Fibroblast of gingiva (primary cell): ENCODE data around the gene GAB2.
"Not testable (repeated sequence)": the region's sequence is repeated elsewhere in the genome, so short reads cannot be mapped to it uniquely, and the experiment has no call there.

Experiments
- DNase-seq: peaks from one replicate; pipeline ENCODE4 v3.0.0-alpha.2; 2011; ENCODE audit warnings: low read depth

Gene GAB2

DNA sequence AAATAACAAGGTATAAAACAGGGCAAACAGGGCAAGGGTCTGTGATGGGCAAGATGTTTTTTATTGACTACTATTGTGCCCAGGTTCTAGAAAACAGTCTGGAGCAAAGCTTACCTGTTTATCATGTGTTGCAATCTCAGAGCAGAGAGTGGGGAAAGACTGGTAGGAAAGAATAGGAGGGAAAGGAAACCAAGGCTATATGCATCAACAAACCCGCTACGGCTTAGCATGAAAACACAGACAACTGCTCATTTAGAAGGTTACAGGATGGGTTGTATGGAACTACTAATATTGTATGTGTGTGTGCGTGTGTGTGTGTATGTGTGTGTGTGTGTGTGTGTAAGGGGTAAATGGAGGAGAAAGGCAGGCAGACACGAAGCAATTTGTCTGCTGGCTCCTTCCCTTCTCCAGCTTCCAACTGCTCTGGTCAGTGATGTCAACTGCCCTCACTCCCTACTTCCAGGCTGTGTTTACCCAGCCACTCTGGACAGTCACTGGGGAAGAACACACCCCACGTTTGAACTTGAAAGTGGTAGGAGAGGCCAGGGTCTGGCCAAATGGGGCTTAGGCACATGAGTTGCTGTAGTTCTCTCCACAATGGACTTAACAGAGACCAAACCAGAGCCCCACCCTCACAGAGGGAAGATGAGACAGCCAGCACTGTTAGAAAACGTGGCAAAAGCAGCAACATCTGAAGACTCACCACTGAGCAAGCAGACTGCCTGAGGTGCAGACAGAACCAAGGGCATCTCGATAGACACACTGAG lies 47.0 kb downstream of the GAB2 start:
- DNase-seq = no peak

DNA sequence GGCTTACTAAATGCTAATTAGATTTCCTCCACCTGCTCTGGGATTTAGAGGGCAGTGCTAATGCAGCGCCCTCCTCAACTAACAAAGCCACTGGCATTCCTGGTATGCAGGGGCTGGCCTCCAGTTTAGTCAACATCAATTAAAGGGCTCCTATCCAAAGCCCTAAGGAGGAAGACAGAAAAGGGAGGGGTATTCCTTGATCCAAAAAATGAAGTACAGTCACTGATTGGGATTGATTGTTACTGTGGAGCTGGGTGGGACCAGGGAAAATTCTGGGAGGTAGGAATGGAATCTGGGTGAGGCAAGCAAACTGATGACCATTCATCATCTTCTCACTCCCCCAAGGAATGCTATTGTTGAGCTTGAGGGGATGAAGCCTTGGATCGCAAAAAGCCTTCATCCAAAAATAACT lies 52.2 kb downstream of the GAB2 start:
- DNase-seq = no peak

DNA sequence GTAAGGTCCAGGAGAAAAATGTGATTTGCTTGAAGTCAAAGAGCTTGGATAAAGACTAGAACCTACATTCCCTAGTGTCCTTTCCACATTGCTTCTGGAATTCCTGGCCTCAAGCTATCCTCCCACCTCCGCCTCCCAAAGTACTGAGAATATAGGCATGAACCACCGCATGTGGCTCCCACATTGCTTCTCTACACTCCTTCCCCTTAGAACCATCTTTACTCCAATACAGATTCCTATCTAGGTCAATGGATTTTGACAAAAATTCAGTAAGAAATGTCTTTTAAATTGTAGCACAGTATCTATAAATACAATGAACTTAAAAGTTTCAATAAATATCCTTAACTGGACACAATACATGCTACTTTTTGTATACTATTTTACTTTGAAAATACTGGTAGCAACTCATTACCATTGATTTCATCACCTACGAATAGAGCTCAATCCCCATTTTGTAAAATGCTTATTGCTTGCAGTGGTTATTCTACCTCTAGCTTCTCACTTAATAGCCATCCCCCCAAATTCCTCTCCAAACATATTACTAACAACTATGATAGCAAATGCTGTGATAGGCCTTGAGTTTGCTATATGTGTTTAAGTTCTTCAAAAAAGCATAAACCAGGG lies 53.4 kb downstream of the GAB2 start:
- no peak for DNase-seq

DNA sequence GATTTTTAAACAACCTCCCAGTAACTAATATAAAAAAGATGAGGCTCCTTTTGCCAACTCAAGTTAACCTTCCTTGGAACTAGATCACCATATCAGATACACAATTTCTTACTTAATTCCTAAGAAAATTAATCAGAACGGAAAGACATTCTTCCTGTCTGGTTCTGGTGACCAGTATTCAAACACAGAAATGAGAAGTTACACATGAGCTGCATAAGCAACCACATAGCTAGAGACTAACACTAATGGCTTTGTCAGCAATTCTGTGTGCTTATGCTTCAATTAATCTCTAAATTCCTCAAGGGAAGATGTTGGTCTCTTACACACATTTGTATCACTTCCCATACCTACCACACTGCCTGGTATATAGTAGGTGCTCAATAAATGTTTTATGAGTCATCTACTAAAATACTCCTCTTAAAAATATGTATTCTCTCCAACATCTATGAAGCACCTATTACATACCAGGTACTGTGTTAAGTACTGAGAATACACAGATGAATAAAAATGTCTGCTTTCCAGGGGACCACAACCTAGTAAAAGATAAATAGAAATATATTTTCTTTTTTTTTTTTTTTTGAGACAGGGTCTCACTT lies 54.5 kb downstream of the GAB2 start:
- DNase-seq = no peak

DNA sequence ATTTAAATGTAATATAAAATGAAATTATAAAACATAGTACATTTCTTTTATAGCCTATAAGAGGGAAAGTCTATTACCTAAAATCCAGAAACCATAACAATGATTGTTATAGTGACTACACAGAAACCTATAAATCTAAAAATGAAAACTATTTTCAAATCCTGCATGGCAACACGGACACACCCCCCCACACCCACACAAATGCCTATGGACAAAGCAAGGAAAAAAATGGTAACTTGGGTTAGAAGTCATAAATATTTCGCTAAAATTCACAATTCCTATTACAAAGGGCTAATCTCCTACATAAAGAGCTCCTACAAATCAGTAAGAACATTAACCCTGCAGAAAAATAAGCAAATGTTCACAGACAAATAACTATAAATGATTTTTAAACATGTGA lies 56.4 kb downstream of the GAB2 start:
- no peak for DNase-seq

DNA sequence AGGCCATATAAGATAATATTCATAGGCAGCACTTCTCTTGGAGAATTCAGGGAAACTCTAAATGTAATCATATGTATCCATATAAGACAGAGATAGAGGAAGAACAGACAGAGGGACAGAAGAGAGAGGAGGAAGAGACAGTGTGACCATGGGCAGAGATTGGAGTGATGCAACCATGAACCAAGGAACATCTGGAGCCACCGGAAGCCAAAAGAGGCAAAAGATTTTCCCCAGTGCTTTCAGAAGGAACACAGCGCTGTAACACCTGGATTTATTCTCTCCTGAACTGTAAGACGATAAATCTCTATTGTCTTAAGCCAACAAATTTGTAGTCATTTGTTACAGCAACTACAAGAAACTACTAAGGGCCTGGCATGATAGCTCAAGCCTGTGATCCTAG lies 57.7 kb downstream of the GAB2 start:
- no peak for DNase-seq

DNA sequence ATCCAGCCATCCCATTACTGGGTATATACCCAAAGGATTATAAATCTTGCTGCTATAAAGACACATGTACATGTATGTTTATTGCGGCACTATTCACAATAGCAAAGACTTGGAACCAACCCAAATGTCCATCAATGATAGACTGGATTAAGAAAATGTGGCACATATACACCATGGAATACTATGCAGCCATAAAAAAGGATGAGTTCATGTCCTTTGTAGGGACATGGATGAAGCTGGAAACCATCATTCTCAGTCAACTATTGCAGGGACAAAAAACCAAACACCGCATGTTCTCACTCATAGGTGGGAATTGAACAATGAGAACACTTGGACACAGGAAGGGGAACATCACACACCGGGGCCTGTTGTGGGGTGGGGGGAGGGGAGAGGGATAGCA lies 59.7 kb downstream of the GAB2 start:
- not testable (repeated sequence) for DNase-seq

DNA sequence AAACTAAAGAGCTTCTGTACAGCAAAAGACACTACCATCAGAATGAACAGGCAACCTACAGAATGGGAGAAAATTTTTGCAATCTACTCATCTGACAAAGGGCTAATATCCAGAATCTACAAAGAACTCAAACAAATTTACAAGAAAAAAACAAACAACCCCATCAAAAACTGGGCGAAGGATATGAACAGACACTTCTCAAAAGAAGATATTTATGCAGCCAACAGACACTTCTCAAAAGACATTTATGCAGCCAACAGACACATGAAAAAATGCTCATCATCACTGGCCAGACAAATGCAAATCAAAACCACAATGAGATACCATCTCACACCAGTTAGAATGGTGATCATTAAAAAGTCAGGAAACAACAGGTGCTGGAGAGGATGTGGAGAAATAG lies 60.2 kb downstream of the GAB2 start:
- DNase-seq = not testable (repeated sequence)

DNA sequence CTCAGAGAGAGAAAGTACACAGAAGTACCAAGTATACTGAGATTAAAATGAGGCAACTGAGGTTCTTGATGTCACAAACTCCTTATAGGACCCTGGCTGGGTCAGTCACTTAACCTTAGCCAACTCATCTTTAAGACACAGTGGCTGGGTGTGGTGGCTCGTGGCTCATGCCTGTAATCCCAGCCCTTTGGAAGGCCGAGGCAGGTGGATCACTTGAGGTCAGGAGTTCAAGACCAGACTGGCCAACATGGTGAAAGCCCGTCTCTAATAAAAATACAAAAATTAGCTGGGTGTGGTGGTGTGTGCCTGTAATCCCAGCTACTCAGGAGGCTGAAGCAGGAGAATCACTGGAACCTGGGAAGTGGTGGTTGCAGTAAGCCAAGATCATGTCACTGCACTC lies 61.9 kb downstream of the GAB2 start:
- DNase-seq = not testable (repeated sequence)

DNA sequence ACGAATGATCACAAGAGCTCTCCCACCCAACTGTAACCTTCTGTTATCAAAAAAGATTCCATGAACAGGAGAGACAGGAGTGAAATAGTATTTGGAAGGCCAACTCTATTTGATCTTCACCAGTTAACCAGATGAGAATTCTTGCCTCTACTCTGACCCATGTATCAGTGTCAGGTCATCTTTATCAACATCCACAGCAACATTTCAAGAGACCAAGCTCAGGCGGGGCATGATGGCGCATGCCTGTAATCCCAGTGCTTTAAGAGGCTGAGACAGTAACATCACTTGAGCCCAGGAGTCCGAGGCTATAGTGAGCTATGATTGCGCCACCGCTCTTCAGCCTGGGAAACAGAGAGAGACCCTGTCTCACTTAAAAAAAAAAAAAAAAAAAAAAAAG lies 62.3 kb downstream of the GAB2 start:
- no peak for DNase-seq

DNA sequence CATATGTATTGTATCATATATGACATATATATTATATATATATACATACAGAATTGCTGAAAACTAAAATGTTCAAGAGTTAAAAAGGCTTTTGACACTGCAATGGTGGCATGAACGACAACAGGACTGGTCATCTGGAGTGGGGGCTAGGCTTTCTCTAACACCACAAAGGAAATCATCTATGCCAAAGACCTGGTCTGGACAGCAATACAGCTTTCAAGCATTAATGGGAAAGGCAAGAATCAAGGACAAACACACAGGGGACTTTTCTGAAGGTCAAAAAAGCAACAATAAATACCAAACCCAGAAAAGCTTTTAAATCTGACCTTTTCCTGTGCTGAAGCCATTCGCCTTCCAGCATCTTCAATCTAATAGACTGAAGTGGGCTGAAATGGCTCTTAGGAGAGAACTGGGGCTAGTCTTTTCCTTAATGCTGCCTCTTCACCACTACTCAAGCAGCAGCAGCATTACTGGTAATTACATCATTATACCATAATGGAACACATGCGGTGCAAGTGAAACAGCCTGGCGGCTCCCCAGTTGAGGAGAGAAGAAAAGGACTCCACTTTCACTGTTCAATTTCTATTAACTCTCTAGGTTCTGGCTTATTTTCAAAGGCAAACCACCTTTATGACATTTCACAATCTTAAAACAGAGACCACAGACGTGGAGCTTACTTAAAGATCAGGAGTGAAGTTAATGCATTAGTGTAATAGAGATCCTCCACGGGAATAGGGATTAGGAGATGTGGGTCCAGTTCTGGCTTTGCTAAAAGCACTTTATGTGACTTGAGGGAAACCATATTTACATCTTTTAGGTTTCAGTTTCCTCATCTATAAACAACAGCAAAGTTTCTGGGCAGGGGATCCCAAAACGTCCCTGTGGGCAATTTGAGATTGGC lies 63.0 kb downstream of the GAB2 start:
- DNase-seq = peak; percentile 59

DNA sequence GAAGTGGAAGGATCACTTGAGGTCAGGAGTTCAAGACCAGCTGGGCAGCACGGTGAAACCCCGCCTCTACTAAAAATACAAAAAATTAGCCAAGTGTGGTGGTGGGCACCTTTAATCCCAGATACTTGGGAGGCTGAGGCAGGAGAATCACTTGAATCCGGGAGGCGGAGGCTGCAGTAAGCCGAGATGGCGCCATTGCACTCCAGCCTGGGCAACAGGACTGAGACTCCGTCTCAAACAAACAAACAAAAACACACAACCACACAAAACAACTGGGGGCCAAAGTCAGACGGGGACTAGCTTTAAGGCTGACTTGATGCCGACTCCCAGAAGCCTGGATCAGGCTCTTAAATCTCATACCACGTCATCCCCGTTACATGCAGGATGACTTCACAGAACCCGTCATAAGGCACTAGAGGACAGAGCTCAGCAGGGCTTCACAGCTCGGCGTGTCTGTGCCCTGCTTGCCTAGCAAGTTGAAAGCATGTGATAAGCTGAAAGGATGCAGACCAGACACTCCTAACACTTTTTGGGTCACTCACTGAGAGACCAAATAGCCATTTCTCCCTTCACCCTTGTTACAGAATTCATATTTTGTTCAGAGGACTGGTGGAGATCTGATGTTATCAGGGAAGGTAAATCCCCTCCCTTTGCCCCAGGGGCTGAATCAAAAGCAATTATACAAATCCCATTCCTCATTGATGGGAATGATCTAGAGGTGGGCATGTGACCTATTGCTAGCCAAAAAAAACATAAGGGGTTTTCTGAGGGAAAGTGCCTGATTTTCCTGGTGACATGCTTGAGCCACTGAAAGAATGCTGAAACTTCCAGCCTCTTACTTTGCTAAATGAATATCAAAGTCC lies 65.4 kb downstream of the GAB2 start:
- DNase-seq = no peak

DNA sequence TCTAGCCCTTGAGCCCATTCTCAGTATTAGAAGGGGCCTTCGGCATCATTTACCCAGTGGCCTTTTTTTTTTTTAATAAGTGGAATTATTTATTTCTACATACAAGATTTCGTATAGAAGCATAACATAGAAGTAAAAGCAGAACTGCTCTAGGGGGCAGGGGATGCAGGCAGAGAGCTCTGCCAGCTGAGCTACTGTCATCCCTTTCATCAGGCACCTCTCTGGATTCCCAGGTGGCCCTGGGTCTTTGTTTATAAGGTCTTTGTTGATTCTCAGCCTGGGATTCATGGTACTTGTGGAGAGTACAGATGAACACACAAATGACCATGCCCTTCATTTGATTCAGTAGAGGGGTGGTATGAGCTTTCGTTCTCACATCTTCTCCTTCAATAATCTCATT lies 66.4 kb downstream of the GAB2 start:
- DNase-seq = no peak

DNA sequence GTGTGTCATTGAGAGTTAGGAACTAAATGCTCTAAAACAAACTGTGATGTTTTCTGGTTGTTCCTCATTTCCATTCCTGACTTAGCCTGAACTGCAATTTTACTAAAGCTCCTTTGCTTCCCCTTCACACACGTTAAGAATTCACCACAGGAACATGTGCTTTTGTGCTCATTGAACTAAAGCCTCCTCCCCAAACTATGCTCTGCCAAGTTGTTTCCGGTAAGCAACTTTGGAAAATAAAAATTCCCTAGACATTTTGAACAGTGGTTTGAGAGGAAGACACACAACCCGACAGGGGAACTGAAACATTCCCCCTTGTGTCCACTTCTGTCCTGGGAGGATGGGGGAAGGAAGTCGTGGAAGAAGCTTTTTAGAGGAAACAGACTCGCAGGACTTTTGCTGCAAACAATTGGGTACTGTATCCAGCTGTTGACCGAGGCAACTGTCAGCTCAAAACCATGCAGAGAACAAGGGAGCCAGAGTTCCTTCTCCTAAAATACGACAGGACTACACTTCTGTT lies 66.9 kb downstream of the GAB2 start:
- DNase-seq = peak; percentile 24

DNA sequence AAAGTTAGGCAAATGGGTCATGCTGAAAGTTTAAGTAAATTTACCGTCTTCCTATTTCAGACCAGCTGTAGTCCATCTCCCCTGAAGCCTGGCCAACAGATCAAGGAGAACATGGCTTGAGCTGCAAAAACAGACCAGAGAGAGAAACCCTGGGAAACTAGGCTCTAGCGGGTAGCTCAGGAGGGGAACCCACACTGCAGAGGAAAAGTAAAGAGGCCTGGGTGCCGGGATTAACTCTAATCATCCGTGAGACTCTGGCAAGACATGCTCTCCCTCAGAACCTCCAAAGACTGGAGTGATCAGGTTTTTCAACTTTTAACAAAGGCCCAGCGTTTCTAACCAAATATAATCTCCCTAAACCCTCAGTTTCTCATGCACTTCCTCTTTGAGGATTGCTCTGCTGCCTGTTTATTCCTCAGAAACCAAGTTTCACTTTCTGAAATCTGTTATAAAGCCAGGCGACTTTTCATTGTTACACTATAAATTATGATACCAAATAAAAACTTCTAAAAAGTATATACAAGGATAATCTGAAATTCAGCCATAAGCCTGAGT lies 67.5 kb downstream of the GAB2 start:
- peak; percentile 7 for DNase-seq

DNA sequence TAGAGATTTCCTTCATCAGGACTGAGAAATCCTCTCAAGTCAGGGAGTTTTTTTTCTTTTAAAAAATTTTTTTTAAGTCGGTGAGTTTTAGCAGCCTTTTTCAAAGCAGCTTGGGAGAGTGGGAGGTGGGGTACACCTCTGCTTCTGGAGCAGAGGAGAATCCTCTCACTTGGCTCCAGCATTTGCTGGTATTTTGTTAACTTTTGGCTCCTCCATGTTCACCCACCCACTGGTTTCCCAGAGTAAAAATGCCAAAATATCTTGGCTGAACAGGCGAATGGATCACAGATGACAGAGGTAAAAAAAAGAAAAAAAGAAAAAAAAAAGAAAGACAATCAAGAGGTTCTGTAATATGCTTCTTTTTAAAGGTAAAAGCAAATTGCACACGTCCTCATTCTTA lies 68.0 kb downstream of the GAB2 start:
- DNase-seq = no peak

DNA sequence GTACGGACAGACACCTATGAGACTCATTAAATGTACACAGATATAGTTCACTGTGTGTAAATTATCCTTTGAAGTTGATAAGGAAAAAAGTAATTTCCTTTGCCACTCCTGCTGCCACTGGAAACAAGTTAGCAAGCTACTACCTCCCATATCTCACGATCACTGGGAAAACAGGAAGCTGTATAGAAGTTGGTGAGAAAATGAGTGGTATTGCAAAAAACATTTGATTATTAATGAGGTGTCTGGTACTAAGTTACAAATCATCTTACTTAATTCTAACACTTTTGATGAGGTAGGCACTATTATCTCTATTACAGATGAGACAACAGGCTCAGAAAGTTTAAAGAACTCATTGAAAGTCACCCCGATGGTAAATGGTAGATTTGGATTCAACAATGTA lies 68.5 kb downstream of the GAB2 start:
- DNase-seq = no peak

DNA sequence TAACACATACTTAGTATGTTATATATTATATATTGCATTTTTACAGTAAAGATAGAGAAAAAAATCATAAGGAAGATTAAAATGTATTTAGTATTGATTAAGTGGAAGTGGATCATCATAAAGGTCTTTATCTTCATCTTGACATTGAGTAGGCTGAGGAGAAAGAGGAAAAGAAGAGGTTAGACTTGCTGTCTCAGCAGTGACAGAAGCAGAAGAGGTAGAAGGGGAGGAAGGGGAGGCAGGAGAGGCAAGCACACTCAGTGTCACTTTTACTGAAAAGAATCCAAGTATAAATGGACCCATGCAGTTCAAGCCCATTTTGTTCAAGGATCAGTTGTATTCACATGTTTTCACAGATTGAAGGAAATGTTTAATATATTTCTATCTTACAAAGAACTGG lies 69.7 kb downstream of the GAB2 start:
- DNase-seq = no peak

DNA sequence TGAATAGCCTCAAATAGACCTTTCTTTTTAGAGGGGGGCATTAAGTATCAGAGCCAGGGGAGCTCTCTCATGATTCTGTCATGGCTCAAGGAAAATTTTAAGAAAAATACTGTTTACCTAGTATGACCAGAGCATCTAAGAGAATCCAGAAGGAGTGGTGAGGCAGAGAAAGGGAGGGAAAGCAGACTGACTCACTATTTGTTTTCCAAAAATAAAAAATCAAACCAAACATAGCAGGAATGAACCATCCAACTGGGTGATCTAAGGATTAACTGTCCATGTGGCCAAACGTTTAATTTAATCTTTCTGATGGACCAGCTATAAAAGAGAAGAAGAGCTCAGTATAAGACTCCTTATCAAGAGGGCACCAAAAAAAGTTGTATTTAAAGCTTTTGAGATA lies 70.8 kb downstream of the GAB2 start:
- DNase-seq = no peak

DNA sequence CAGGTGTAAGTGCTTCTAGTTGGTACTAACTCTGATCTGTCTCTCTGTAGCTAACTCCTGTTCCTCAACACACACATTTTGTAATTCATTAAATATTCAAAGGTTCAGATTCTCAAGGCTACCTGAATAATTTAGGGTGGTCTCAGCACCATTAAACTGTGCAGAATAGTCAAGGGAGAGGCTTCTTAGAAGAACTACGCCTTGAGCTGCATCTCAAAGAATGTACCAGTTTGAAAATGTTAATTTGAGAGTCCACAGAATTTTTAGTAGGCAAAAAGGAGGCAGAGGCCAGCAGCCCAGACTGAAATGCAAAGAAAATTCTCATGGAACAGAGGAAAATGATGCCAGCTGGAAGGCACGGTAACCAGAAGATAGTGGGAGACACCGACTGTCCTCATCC lies 72.2 kb downstream of the GAB2 start:
- DNase-seq = no peak

DNA sequence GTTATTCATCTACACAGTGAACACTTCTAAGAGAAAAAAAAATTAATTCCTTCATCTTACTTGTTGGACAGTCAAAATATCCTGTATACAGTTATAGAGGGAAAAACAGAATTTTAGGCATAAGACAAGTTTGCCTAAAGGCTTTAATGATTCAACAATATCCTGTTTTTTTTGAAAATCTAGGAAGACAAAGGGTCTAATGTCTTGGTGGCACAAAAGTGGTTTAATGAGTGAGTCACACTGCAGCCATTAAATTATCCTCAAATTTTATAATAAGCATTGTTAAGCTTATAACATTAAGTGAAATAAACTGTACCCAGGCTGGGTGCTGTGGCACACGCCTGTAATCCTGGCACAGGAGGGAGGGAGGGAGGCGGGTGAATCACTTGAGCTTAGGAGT lies 72.9 kb downstream of the GAB2 start:
- DNase-seq = no peak
